ENCODE results near the gene CDC34. TPM values are rescaled to one million over a fixed set of nuclear protein-coding genes. Genes with fewer than 3 reads are reported as not detected.

Gene CDC34
- total RNA-seq, 1 donor from 2014 or later: 124 TPM

DNA sequence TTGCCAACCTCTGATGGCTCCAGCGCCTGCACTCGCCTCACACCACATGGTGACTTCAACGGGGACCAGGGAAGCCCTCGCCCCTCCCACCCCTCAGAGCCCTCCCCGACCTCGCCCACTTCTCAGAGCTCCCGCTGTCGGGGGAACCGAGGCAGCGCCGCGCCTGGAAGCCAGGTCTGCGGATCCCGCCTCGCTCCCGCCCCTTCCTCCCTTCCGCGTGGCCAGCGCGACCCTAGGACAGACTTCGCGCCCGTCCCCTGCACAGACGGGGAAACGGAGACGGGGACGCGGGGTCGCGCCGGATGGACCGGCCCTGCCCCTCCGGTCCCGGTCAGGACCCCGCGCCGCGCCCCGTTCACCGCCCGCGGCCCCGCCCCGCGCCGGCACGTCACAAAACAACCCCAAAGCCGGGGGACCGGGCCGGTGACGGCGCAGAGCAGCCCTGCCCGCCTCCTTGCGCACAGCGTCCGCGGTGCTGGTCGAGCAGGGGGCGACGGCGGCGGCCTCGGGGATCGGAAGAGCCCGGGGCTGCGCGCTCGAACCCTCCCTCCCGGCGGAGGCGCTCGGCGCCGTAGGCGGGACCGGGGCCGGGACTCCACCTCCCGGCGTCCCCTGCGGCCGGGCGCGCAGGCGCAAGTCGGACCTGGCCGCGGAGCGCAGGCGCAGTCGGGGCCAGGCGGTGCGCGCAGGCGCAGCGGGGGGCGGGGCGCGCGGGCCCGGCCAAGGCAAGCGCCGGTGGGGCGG is 379 bp upstream of the CDC34 start:
- Histone ChIP-seq H3K4me3 (peak overlapping the region; percentile 91 to 99), H3K9me3 (no peaks in the 10 kb centered on the region), H3K27ac (peak overlapping the region; percentile 88 to 95), H3K4me1 (peaks cover 16 to 24% of the 10 kb centered on the region in 2 donors), H3K36me3 (peaks cover 12 to 13% of the 10 kb centered on the region in 2 donors), H3K27me3 (no peaks in the 10 kb centered on the region)
- TF ChIP-seq, protein P1, sequence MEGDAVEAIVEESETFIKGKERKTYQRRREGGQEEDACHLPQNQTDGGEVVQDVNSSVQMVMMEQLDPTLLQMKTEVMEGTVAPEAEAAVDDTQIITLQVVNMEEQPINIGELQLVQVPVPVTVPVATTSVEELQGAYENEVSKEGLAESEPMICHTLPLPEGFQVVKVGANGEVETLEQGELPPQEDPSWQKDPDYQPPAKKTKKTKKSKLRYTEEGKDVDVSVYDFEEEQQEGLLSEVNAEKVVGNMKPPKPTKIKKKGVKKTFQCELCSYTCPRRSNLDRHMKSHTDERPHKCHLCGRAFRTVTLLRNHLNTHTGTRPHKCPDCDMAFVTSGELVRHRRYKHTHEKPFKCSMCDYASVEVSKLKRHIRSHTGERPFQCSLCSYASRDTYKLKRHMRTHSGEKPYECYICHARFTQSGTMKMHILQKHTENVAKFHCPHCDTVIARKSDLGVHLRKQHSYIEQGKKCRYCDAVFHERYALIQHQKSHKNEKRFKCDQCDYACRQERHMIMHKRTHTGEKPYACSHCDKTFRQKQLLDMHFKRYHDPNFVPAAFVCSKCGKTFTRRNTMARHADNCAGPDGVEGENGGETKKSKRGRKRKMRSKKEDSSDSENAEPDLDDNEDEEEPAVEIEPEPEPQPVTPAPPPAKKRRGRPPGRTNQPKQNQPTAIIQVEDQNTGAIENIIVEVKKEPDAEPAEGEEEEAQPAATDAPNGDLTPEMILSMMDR (IDR thresholded peaks at IDR 0.05): peak in 1 of 3 experiments; percentile 6
- intact Hi-C loops (cut with DNase I): loop anchor here (1.0 to 2.0 kb wide), 3 partner anchors 24 to 266 kb away; partner anchors contain the start of genes BSG, PTBP1 and TPGS1
- DNase-seq (ENCODE audit: low spot score in 2 of 2): peak in 1 of 2 donors; percentile 89

DNA sequence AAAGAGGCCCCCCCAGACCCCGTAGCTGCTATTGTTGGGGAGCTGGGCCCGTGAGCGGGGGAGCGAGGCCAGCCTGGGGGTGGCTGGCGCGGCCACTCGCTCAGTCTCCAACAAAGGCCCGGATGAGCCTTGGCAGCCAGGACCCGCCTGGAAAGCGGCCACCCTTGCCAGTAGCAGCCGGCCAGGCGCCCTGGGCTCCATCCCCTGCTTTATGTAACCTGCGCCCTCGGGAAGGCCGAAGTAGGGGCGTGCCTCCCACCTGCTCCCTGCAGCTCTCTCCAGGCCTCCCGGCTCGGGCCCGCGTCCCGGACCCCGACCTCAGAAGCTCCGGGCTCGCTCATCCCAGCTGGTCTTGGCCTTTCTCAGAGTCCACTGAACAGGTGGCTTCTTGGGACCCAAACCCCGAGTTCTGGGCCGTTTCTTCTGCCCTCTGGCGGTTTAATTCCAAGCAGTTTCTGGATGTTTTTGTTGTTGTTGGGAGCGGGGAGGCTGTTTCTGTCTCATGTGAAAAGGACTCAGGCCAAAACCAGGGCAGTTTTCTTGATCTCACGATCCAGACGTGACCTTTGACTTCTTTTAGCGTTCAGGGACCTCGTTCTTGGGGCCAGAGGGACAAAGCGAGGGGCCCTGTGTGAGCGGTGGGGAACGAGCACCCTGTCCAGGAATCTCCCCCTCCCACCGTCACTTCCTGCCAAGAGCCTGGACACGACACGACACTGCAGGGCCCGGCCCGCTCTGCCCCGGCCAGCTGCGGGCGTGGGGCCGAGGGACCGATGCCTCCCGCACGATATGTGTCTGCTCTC is 1.2 kb downstream of the CDC34 start:
- Histone ChIP-seq H3K36me3 (peaks cover 25% of the 10 kb centered on the region in 2 donors), H3K4me1 (peaks cover 16 to 24% of the 10 kb centered on the region in 2 donors), H3K27ac (peak overlapping the region; percentile 89 to 93), H3K4me3 (peak overlapping the region; percentile 91 to 99), H3K27me3 (no peaks in the 10 kb centered on the region), H3K9me3 (no peaks in the 10 kb centered on the region)
- TF ChIP-seq, protein P1 (IDR thresholded peaks at IDR 0.05): peak; percentile 34 to 50 (median 41)
- intact Hi-C loops (cut with DNase I): no loop called here
- DNase-seq (ENCODE audit: low spot score in 2 of 2): peak in 1 of 2 donors; percentile 84

DNA sequence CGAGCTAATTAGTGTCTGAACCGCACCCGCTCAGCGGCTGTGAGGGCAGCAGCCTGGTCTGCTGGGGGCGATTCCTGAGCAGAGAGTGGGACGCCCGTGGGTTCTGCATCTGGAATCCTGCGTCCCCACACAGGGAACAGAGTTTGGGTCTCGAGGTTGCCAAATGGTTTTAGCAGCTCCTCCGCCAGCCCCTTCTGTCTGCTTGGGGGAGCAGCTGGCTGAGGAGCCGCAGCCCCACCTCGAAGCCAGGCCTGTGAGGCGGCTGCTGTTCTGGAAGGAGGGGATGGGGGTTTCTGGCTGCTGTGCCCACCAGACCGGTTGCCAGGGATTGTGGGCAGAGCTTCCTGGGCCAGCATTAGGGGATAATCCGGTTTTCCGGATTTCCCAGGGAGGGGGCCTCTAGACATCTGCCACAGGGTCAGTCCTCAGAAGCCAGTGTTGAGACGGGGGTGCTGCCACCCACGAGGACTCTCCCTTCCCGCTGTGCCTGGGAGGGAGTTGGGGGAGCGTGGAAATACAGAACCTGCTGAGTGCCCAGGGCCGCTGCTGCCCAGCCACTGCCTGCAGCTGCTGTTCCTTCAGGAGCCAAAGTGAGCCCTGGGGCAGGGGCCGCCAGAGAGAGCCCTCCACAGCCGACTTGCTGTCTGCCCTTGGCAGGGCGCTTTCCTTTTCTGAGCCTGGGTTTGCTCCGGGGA is 2.0 kb downstream of the CDC34 start:
- Histone ChIP-seq H3K9me3 (no peaks in the 10 kb centered on the region), H3K36me3 (peaks cover 32 to 33% of the 10 kb centered on the region in 2 donors), H3K27ac (peak overlapping the region; percentile 89 to 93), H3K4me3 (peak overlapping the region; percentile 91 to 99), H3K27me3 (no peaks in the 10 kb centered on the region), H3K4me1 (peaks cover 16 to 24% of the 10 kb centered on the region in 2 donors)
- intact Hi-C loops (cut with DNase I): no loop called here
- TF ChIP-seq, protein P1 (IDR thresholded peaks at IDR 0.05): no peak
- no peak for DNase-seq (ENCODE audit: low spot score in 2 of 2)

DNA sequence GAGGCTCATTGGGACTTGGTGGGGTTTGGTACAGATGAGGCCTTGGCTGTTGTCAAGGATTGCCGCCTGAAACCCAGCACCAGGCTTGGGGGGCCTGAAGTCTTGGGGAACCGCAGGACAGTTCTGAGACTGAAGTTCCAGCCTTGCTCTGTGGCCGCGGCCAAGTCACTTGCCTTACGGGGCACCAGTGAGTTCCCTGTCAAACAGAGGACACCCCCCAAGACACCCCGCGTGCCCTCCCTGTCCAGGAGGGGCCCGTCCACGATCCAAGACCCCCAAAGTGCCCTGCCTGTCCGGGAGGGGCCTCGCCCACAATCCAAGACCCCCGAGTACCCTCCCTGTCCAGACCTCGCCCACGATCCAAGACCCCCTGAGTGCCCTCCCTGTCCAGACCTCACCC is 2.5 kb downstream of the CDC34 start:
- H3K27me3 ChIP-seq: no peaks in the 10 kb centered on the region
- H3K27ac ChIP-seq: peak overlapping the region; percentile 89 to 93
- H3K36me3 ChIP-seq: peaks cover 38 to 39% of the 10 kb centered on the region in 2 donors
- TF ChIP-seq, protein P1 (IDR thresholded peaks at IDR 0.05): no peak
- H3K4me1 ChIP-seq: peaks cover 16 to 24% of the 10 kb centered on the region in 2 donors
- no peaks in the 10 kb centered on the region for H3K9me3 ChIP-seq
- peak overlapping the region; percentile 91 to 99 for H3K4me3 ChIP-seq
- intact Hi-C loops (cut with DNase I): no loop called here
- DNase-seq (ENCODE audit: low spot score in 2 of 2): no peak

All from ascending aorta (tissue), 2 donors.